Measurements from ENCODE around the gene VIPR2.
"Not testable (repeated sequence)": the region's sequence is repeated elsewhere in the genome, so short reads cannot be mapped to it uniquely, and the experiment has no call there.

DNA sequence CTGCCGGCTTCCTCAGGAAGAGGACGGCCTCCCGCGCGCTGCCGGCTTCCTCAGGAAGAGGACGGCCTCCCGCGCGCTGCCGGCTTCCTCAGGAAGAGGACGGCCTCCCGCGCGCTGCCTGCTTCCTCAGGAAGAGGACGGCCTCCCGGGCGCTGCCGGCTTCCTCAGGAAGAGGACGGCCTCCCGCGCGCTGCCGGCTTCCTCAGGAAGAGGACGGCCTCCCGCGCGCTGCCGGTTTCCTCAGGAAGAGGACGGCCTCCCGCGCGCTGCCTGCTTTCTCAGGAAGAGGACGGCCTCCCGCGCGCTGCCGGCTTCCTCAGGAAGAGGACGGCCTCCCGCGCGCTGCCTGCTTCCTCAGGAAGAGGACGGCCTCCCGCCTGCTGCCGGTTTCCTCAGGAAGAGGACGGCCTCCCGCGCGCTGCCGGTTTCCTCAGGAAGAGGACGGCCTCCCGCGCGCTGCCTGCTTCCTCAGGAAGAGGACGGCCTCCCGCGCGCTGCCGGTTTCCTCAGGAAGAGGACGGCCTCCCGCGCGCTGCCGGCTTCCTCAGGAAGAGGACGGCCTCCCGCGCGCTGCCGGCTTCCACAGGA is 138.6 kb downstream of the VIPR2 start:
- not testable (repeated sequence) for TF ChIP-seq EP300 (IDR thresholded peaks at IDR 0.05; ENCODE audit: low read depth); POLR2AphosphoS5 (IDR thresholded peaks at IDR 0.05); CTCF (IDR thresholded peaks at IDR 0.05)
